K562 (cell line): ENCODE data around the gene BZW1. TPM values are rescaled to one million over a fixed set of nuclear protein-coding genes. Genes with fewer than 3 reads are reported as not detected.

Source experiments
- ATAC-seq: fragments of 200-7000 bp; cut with Tn5 transposase; 3 replicates; pipeline ENCODE4 v1.9.1; 2020; ENCODE audit warnings: moderate library complexity
- BruUV-seq: library from RNA; stranded (reverse); fragments of 400-500 nt; replicated peaks from 2 replicates; lab custom pipeline; 2021; lab: Mats Ljungman, UMichigan
- CTCF ChIA-PET: fragments of 300-600 bp; formaldehyde crosslinking; extraction: SDS; loops from one replicate; lab custom pipeline; 2021; ENCODE audit warnings: low intra/inter-chr PET ratio; lab: Yijun Ruan, JAX
- POLR2A ChIA-PET: fragments of 300-600, 350-650 bp; sonication (Branson Sonifier 250); formaldehyde crosslinking; extraction: SDS; loops from one replicate; lab custom pipeline; 2021; ENCODE audit warnings: antibody characterized with exemption, inconsistent platforms; lab: Yijun Ruan, JAX
- DNase-seq, 4 experiments: peaks; one replicate each; pipeline versions ENCODE4 v3.0.0 to v3.0.0-alpha.2; 2011 to 2018; ENCODE audit warnings: low spot score in 3 of 4, mixed read lengths in 3 of 4; ENCODE audit errors: extremely low read depth in 1 of 4
- FAIRE-seq: peaks from 2 replicates; lab custom pipeline; 2011; peaks lifted over from hg19 to GRCh38; lab: Jason Lieb, UNC
- H2AFZ ChIP-seq: 2 replicates; pipeline ENCODE4 v1.6.0; 2011; ENCODE audit warnings: low read depth, low read length, control low read depth, inconsistent platforms
- H3K27ac ChIP-seq: fragments of 200-600 bp; 3 replicates; pipeline ENCODE4 v1.8.0; 2011; ENCODE audit warnings: low read depth, mild to moderate bottlenecking, control low read depth, inconsistent platforms, low read length, moderate library complexity, mixed read lengths; ENCODE audit errors: extremely low read depth
- H3K27me3 ChIP-seq, 2 experiments: fragments of 300-600 bp in 1 of 2; 2 replicates in 1 of 2; 3 replicates in 1 of 2; pipeline versions ENCODE4 v1.6.0 to v1.8.0; 2011; ENCODE audit warnings: inconsistent platforms in 2 of 2, low read length in 2 of 2, mild to moderate bottlenecking in 1 of 2, mixed read lengths in 1 of 2, moderate library complexity in 1 of 2; ENCODE audit not compliant: control insufficient read depth in 2 of 2, insufficient read depth in 2 of 2
- H3K36me3 ChIP-seq: fragments of 300-600 bp; 3 replicates; pipeline ENCODE4 v1.8.0; 2011; ENCODE audit warnings: mild to moderate bottlenecking, low read length, inconsistent platforms; ENCODE audit not compliant: control insufficient read depth, insufficient read depth
- H3K4me1 ChIP-seq, 2 experiments: fragments of 200-600 bp in 1 of 2; replicated peaks in 1 of 2; 2 replicates in 1 of 2; 3 replicates in 1 of 2; pipeline versions ENCODE4 v1.5.1 to v1.8.0; 2011; ENCODE audit warnings: inconsistent platforms in 2 of 2, low read length in 2 of 2, mild to moderate bottlenecking in 1 of 2, mixed read lengths in 1 of 2, moderate library complexity in 1 of 2; ENCODE audit not compliant: control insufficient read depth in 2 of 2, insufficient read depth in 2 of 2
- H3K4me2 ChIP-seq: 2 replicates; pipeline ENCODE4 v1.6.1; 2011; ENCODE audit warnings: low read length, control low read depth, inconsistent platforms, mixed read lengths; ENCODE audit not compliant: insufficient read depth
- H3K4me3 ChIP-seq: fragments of 200-600 bp; sonication (generic), shearing (Covaris generic); 2 replicates; pipeline ENCODE4 v1.5.1; 2016; ENCODE audit warnings: control low read depth, inconsistent platforms
- H3K79me2 ChIP-seq: fragments of 200-600 bp; 3 replicates; pipeline ENCODE4 v1.8.0; 2011; ENCODE audit warnings: low read length, inconsistent platforms; ENCODE audit not compliant: control insufficient read depth, insufficient read depth
- H3K9ac ChIP-seq, 2 experiments: 2 replicates each; pipeline versions ENCODE4 v1.6.0 to v1.6.1; 2011; ENCODE audit warnings: low read depth in 2 of 2, low read length in 2 of 2, control low read depth in 1 of 2, inconsistent platforms in 1 of 2, mild to moderate bottlenecking in 1 of 2, mixed read lengths in 1 of 2; ENCODE audit not compliant: insufficient read depth in 1 of 2
- H3K9me1 ChIP-seq: one replicate; pipeline ENCODE4 v1.6.0; 2011; ENCODE audit warnings: inconsistent platforms, mild to moderate bottlenecking, low read length, moderate library complexity; ENCODE audit not compliant: control insufficient read depth, insufficient read depth
- H3K9me3 ChIP-seq: replicated peaks from 2 replicates; pipeline ENCODE4 v1.5.1; 2011; ENCODE audit warnings: low read depth, low read length, inconsistent platforms; ENCODE audit not compliant: control insufficient read depth, insufficient read depth
- H4K20me1 ChIP-seq: replicated peaks from 2 replicates; pipeline ENCODE4 v1.6.1; 2011; ENCODE audit warnings: low read length, inconsistent platforms, mixed read lengths; ENCODE audit not compliant: control insufficient read depth, insufficient read depth
- CREB5 ChIP-seq: fragments of 250-450 bp; sonication (Bioruptor Pico); IDR thresholded peaks from 2 replicates; pipeline ENCODE4 v1.5.0; 2020; ENCODE audit warnings: mild to moderate bottlenecking
- FOSL1 ChIP-seq: fragments of 200-800 bp; sonication (Bioruptor generic); conservative IDR thresholded peaks from 2 replicates; pipeline ENCODE4 v1.6.1; 2016; ENCODE audit warnings: missing genetic modification characterization, missing compliant biosample characterization
- HBP1 ChIP-seq: fragments of 450-650 bp; formaldehyde crosslinking; IDR thresholded peaks from 2 replicates; pipeline ENCODE4 v1.4.0; 2022; ENCODE audit warnings: missing genetic modification characterization
- ZFP1 ChIP-seq: fragments of 450-650 bp; formaldehyde crosslinking; IDR thresholded peaks from 2 replicates; pipeline ENCODE4 v1.4.0; 2020; ENCODE audit warnings: mild to moderate bottlenecking, mixed read lengths
- ZNF274 ChIP-seq: IDR thresholded peaks from 2 replicates; pipeline ENCODE4 v1.6.1; 2011; ENCODE audit warnings: low read depth, mild to moderate bottlenecking, low read length, moderate library complexity, borderline replicate concordance
- ZNF717 ChIP-seq: fragments of 250-450 bp; sonication (Bioruptor Pico); IDR thresholded peaks from 2 replicates; pipeline ENCODE4 v1.5.0; 2021
- WGBS: fragments of 100-300 bp; shearing (Covaris generic); methylation state at CpG from one replicate; pipeline ENCODE4 v1.1.6; 2016; ENCODE audit warnings: low coverage, mixed read lengths; ENCODE audit not compliant: insufficient coverage; ENCODE audit errors: missing lambda C conversion rate; 5-methylcytosine and 5-hydroxymethylcytosine counted together
- in situ Hi-C: fragments of 300-500 bp; cut with MboI; formaldehyde crosslinking; loops from 4 replicates; pipeline ENCODE4 v1.15.0; 2018; ENCODE audit warnings: inconsistent platforms, mixed read lengths
- intact Hi-C: fragments of 100-400 bp; cut with micrococcal nuclease; formaldehyde crosslinking; loops from 2 replicates; pipeline ENCODE4 v1.14.2; 2022
- polyA plus RNA-seq, 8 experiments: library from polyadenylated mRNA; depleted of rRNA in 4 of 8; stranded (reverse) in 5 of 8; unstranded in 3 of 8; fragments of >200 nt; fragmentation: Nextera tagmentation in 2 of 8; fragmentation: Illumina TruSeq in 1 of 8; extraction: Ambion mirVana in 2 of 8; extraction: Trizol in 1 of 8; gene quantifications; 2 replicates each; pipeline versions ENCODE4 v1.2.1 to v1.2.3, GENCODE V29; 2011 to 2014; ENCODE audit warnings: inconsistent platforms in 1 of 8, missing spikeins in 1 of 8
- total RNA-seq, 7 experiments: library from RNA; depleted of rRNA in 6 of 7; stranded (reverse); fragments of >200 nt in 6 of 7; fragmentation: Illumina TruSeq in 2 of 7; extraction: Trizol in 2 of 7; gene quantifications; 2 replicates each; pipeline versions ENCODE4 v1.2.1 to v1.2.3, GENCODE V29; 2011 to 2021; ENCODE audit warnings: low replicate concordance in 1 of 7

BZW1 gene
- total and polyA plus RNA-seq, 9 of the 15 experiments (the other 6 are each of a cell fraction or from before 2014, with no cell fraction given): 110 to 244 (median 198) TPM

- H3K36me3 ChIP-seq: no peaks in the 10 kb centered on the region
- ATAC-seq (no peak; the same call in 2 of the 3 replicates), FAIRE-seq (no peak), DNase-seq (no peak)
- H3K9me3 ChIP-seq: no peaks in the 10 kb centered on the region
- in situ Hi-C loops: no loop called here
- TF ChIP-seq ZNF274 (no peak), ZNF717 (CRISPR knock-in tag) (no peak), FOSL1 (tag) (no peak), CREB5 (CRISPR knock-in tag) (no peak), ZFP1 (CRISPR knock-in tag) (no peak), HBP1 (CRISPR knock-in tag) (no peak)
- intact Hi-C loops: no loop called here
- H4K20me1 ChIP-seq: no peaks in the 10 kb centered on the region
- no peak overlapping the region for H3K4me3 ChIP-seq
- H3K9me1 ChIP-seq: no peaks in the 10 kb centered on the region
- POLR2A ChIA-PET: interaction anchor here (1.1 to 1.5 kb wide), 3 partner anchors 11 to 31 kb away, joined by 4 to 12 read pairs (median 5); no protein-coding TSS in a partner anchor
- no TSS peak for BruUV-seq
- no peak overlapping the region for H2AFZ ChIP-seq
- H3K79me2 ChIP-seq: no peaks in the 10 kb centered on the region
- H3K4me2 ChIP-seq: no peak overlapping the region
- H3K9ac ChIP-seq: no peak overlapping the region
- WGBS: 49% methylated on average over 5 of the region's 5 CpGs
- no peaks in the 10 kb centered on the region for H3K27me3 ChIP-seq
- CTCF ChIA-PET: no interaction called here
- no peak overlapping the region for H3K27ac ChIP-seq
- H3K4me1 ChIP-seq: peaks cover 0 to 10% of the 10 kb centered on the region in 2 experiments; a peak in 2 of 5 replicates
These were observed 33.5 kb downstream of the BZW1 start for GRCh38 chr2:200845194-200845593.
